ENCODE data around the gene MYCN. TPM values are rescaled to one million over a fixed set of nuclear protein-coding genes. Genes with fewer than 3 reads are reported as not detected.
A peak's percentile ranks its signal among the peaks of the same experiment; 100 is the strongest.

Gene MYCN
- total RNA-seq, 1 experiment from 2014 or later = 54.4 TPM

DNA sequence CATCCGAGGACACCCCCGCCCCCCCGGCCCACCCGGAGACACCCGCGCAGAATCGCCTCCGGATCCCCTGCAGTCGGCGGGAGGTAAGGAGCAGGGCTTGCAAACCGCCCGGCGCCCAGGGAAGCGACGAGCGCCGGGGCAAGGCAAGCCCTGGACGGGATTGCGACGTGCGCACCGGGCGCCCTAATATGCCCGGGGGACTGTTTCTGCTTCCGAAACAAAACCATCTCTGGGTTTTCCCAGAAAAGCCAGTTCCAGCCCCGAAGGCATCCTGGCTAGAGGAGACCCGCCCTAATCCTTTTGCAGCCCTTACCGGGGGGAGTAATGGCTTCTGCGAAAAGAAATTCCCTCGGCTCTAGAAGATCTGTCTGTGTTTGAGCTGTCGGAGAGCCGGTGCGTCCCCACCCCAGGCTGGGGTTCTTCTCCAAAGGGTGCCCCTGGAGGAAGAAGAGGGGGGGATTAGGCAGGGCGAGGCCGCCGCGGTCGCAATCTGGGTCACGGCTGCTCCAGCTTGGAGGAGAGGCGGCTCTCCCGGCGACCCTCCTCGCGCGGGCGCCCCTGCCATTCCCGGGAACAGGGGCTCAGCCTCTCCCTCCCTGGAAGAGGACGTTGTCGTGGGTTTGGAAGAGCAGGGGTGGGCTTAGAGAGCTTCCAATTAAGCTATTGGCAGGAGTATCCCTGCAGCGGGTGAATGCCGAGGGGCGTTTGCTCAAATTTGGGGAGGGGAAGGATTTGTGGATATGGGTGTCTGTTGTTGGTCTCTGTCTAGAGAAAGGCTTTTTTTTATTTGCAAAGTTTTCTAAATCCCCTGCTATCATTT, 521 bp downstream of the MYCN start:
- intact Hi-C loops (cut with micrococcal nuclease; ENCODE audit: unreplicated experiment) = loop anchor here (1.0 to 5.0 kb wide), 17 partner anchors 46 to 816 kb away; no protein-coding TSS in a partner anchor
- H3K36me3 ChIP-seq (ENCODE audit: control insufficient read depth, insufficient read depth, low read length) = peaks cover 4% of the 10 kb centered on the region
- POLR2A ChIA-PET = interaction anchor here (0.8 to 1.4 kb wide), 4 partner anchors 127 to 667 kb away, joined by 3 to 5 read pairs (median 4); no protein-coding TSS in a partner anchor
- H3K27me3 ChIP-seq (replicated peaks; ENCODE audit: control insufficient read depth, insufficient read depth, low read length) = no peaks in the 10 kb centered on the region
- Mint-ChIP-seq H3K27me3 (ENCODE audit: insufficient read depth, unreplicated experiment) (no peaks in the 10 kb centered on the region), H3K4me1 (ENCODE audit: low read depth, unreplicated experiment) (peaks cover 18% of the 10 kb centered on the region), H3K27ac (ENCODE audit: unreplicated experiment) (peak overlapping the region; percentile 33), H3K9me3 (ENCODE audit: unreplicated experiment) (no peaks in the 10 kb centered on the region), H3K36me3 (ENCODE audit: insufficient read depth, unreplicated experiment) (peaks cover 40% of the 10 kb centered on the region), H3K4me3 (ENCODE audit: unreplicated experiment) (peak overlapping the region; percentile 85)
- TF ChIP-seq, protein P1, sequence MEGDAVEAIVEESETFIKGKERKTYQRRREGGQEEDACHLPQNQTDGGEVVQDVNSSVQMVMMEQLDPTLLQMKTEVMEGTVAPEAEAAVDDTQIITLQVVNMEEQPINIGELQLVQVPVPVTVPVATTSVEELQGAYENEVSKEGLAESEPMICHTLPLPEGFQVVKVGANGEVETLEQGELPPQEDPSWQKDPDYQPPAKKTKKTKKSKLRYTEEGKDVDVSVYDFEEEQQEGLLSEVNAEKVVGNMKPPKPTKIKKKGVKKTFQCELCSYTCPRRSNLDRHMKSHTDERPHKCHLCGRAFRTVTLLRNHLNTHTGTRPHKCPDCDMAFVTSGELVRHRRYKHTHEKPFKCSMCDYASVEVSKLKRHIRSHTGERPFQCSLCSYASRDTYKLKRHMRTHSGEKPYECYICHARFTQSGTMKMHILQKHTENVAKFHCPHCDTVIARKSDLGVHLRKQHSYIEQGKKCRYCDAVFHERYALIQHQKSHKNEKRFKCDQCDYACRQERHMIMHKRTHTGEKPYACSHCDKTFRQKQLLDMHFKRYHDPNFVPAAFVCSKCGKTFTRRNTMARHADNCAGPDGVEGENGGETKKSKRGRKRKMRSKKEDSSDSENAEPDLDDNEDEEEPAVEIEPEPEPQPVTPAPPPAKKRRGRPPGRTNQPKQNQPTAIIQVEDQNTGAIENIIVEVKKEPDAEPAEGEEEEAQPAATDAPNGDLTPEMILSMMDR (IDR thresholded peaks at IDR 0.05; ENCODE audit: insufficient read depth in 1 of 2, low read depth in 1 of 2, low read length in 1 of 2, severe bottlenecking in 1 of 2, unreplicated experiment in 1 of 2) = no peak
- H3K4me1 ChIP-seq = peaks cover 19% of the 10 kb centered on the region
- BruUV-seq (replicated peaks) = TSS peak; percentile 55
- H3K4me3 ChIP-seq (ENCODE audit: low read depth, low read length) = peak overlapping the region; percentile 75
- CTCF ChIA-PET = interaction anchor here (0.6 to 1.9 kb wide), 10 partner anchors 66 to 668 kb away, joined by 3 to 10 read pairs (median 4); no protein-coding TSS in a partner anchor
- peak; percentile 17 to 31 for DNase-seq
- no peaks in the 10 kb centered on the region for H3K9me3 ChIP-seq

DNA sequence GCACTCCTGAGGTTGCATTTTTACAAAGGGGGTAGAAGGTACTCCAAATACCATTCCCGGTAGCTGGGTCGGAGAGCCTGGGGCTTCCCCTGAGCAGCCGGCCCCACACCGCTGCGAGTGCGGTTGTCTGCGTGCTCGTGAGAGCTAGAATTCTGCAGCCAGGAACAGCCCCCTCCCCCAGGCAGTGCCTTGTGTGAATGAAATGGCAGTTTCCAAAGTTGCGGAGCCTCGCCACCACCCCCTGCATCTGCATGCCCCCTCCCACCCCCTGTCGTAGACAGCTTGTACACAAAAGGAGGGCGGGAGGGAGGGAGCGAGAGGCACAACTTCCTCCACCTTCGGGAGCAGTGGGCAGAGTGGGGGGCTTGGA, 1.1 kb downstream of the MYCN start:
- intact Hi-C loops (cut with micrococcal nuclease; ENCODE audit: unreplicated experiment) = loop anchor here (2.0 to 5.0 kb wide), 9 partner anchors 46 to 816 kb away; no protein-coding TSS in a partner anchor
- H3K27me3 ChIP-seq (replicated peaks; ENCODE audit: control insufficient read depth, insufficient read depth, low read length) = no peaks in the 10 kb centered on the region
- H3K36me3 ChIP-seq (ENCODE audit: control insufficient read depth, insufficient read depth, low read length) = peaks cover 5% of the 10 kb centered on the region
- Mint-ChIP-seq H3K27me3 (ENCODE audit: insufficient read depth, unreplicated experiment) (no peaks in the 10 kb centered on the region), H3K4me3 (ENCODE audit: unreplicated experiment) (peak overlapping the region; percentile 85), H3K9me3 (ENCODE audit: unreplicated experiment) (no peaks in the 10 kb centered on the region), H3K27ac (ENCODE audit: unreplicated experiment) (peak overlapping the region; percentile 33), H3K36me3 (ENCODE audit: insufficient read depth, unreplicated experiment) (peaks cover 46% of the 10 kb centered on the region), H3K4me1 (ENCODE audit: low read depth, unreplicated experiment) (peaks cover 18% of the 10 kb centered on the region)
- DNase-seq = peak; percentile 67 to 73
- TF ChIP-seq, protein P1 (IDR thresholded peaks at IDR 0.05; ENCODE audit: insufficient read depth in 1 of 2, low read depth in 1 of 2, low read length in 1 of 2, severe bottlenecking in 1 of 2, unreplicated experiment in 1 of 2) = no peak
- POLR2A ChIA-PET = interaction anchor here (1.0 kb wide), 1 partner anchor 452 kb away, joined by 5 read pairs; no protein-coding TSS in a partner anchor
- H3K4me3 ChIP-seq (ENCODE audit: low read depth, low read length) = peak overlapping the region; percentile 75
- peaks cover 19% of the 10 kb centered on the region for H3K4me1 ChIP-seq
- no TSS peak for BruUV-seq (replicated peaks)
- H3K9me3 ChIP-seq = no peaks in the 10 kb centered on the region
- CTCF ChIA-PET = interaction anchor here (0.6 to 1.7 kb wide), 3 partner anchors 78 to 377 kb away, joined by 3 to 5 read pairs (median 4); no protein-coding TSS in a partner anchor

DNA sequence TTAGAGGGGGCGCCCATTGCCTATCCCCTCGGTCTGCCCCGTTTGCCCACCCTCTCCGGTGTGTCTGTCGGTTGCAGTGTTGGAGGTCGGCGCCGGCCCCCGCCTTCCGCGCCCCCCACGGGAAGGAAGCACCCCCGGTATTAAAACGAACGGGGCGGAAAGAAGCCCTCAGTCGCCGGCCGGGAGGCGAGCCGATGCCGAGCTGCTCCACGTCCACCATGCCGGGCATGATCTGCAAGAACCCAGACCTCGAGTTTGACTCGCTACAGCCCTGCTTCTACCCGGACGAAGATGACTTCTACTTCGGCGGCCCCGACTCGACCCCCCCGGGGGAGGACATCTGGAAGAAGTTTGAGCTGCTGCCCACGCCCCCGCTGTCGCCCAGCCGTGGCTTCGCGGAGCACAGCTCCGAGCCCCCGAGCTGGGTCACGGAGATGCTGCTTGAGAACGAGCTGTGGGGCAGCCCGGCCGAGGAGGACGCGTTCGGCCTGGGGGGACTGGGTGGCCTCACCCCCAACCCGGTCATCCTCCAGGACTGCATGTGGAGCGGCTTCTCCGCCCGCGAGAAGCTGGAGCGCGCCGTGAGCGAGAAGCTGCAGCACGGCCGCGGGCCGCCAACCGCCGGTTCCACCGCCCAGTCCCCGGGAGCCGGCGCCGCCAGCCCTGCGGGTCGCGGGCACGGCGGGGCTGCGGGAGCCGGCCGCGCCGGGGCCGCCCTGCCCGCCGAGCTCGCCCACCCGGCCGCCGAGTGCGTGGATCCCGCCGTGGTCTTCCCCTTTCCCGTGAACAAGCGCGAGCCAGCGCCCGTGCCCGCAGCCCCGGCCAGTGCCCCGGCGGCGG, 1.7 kb downstream of the MYCN start:
- H3K27ac Mint-ChIP-seq (ENCODE audit: unreplicated experiment) = no peak overlapping the region
- H3K27me3 Mint-ChIP-seq (ENCODE audit: insufficient read depth, unreplicated experiment) = no peaks in the 10 kb centered on the region
- H3K4me1 ChIP-seq = peaks cover 19% of the 10 kb centered on the region
- no TSS peak for BruUV-seq (replicated peaks)
- peak overlapping the region; percentile 75 for H3K4me3 ChIP-seq (ENCODE audit: low read depth, low read length)
- H3K9me3 ChIP-seq = no peaks in the 10 kb centered on the region
- DNase-seq = peak; percentile 38 to 45
- H3K4me3 Mint-ChIP-seq (ENCODE audit: unreplicated experiment) = peak overlapping the region; percentile 85
- TF ChIP-seq, protein P1 (IDR thresholded peaks at IDR 0.05; ENCODE audit: insufficient read depth in 1 of 2, low read depth in 1 of 2, low read length in 1 of 2, severe bottlenecking in 1 of 2, unreplicated experiment in 1 of 2) = no peak
- intact Hi-C loops (cut with micrococcal nuclease; ENCODE audit: unreplicated experiment) = loop anchor here (2.0 to 5.0 kb wide), 9 partner anchors 45 to 815 kb away; no protein-coding TSS in a partner anchor
- POLR2A ChIA-PET = interaction anchor here (1.0 kb wide), 1 partner anchor 451 kb away, joined by 5 read pairs; no protein-coding TSS in a partner anchor
- no peaks in the 10 kb centered on the region for H3K9me3 Mint-ChIP-seq (ENCODE audit: unreplicated experiment)
- peaks cover 5% of the 10 kb centered on the region for H3K36me3 ChIP-seq (ENCODE audit: control insufficient read depth, insufficient read depth, low read length)
- H3K27me3 ChIP-seq (replicated peaks; ENCODE audit: control insufficient read depth, insufficient read depth, low read length) = no peaks in the 10 kb centered on the region
- H3K36me3 Mint-ChIP-seq (ENCODE audit: insufficient read depth, unreplicated experiment) = peaks cover 46% of the 10 kb centered on the region
- CTCF ChIA-PET = interaction anchor here (0.6 to 1.7 kb wide), 4 partner anchors 77 to 457 kb away, joined by 3 to 5 read pairs (median 4); no protein-coding TSS in a partner anchor
- H3K4me1 Mint-ChIP-seq (ENCODE audit: low read depth, unreplicated experiment) = peaks cover 18% of the 10 kb centered on the region

Measured in Caco-2 (cell line).